ACHN (cell line): Measurements from ENCODE around the gene ABCC6.
"Not testable (repeated sequence)": the region's sequence is repeated elsewhere in the genome, so short reads cannot be mapped to it uniquely, and the experiment has no call there.

Source experiments
- DNase-seq: peaks from one replicate; pipeline ENCODE4 v3.0.0-alpha.2; 2015
- in situ Hi-C: cut with HindIII; loops from 2 replicates; pipeline ENCODE4 v1.10.0; 2017; ENCODE audit warnings: low sequenced_read_pairs, low pct_ligation_motif_present, low pct_unique_long_range_greater_than_20kb

ABCC6 gene

GRCh38 chr16:16150117-16150877 is 73.0 kb downstream of the ABCC6 start:
- in situ Hi-C loops, result no loop called here
- no peak for DNase-seq

DNA sequence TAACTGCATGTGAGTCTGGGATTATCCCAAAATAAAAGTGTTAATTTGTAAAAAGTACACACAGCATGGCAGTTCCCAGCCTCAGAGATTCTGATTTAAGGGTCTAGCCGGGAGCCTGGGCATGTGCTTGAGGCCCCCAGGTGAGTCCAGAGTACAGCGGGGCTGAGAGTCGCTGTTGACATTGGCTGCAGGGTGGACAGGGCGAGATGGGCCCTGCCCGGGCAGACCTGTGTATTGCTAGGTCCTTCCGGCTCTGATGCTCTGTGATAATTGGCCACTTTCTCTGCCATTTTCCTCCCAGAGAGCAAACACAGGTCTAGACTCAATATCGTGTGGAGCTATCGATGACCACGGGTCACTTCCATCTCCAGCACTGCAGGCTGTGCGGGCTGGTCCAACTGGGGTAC is 73.6 kb downstream of the ABCC6 start:
- in situ Hi-C loops, result no loop called here
- DNase-seq, result no peak

DNA sequence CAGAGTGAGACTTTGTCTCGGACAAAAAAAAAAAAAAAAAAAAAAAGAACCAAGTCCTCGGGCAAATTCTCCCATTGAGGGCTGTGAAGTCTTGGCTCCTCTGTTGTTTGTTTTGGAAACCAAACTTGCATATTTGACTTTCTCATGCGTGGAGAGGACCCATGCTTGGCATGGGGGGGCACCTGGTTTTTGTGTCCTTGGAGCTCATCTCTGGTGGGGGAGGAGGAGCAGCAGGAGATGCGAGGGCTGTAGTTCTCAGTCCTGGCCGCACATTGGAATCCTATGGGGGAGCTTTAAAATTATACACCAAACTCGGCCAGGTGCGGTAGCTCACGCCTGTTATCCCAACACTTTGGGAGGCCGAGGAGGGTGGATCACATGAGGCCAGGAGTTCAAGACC is 74.5 kb downstream of the ABCC6 start:
- peak; percentile 66 for DNase-seq
- in situ Hi-C loops, result no loop called here

DNA sequence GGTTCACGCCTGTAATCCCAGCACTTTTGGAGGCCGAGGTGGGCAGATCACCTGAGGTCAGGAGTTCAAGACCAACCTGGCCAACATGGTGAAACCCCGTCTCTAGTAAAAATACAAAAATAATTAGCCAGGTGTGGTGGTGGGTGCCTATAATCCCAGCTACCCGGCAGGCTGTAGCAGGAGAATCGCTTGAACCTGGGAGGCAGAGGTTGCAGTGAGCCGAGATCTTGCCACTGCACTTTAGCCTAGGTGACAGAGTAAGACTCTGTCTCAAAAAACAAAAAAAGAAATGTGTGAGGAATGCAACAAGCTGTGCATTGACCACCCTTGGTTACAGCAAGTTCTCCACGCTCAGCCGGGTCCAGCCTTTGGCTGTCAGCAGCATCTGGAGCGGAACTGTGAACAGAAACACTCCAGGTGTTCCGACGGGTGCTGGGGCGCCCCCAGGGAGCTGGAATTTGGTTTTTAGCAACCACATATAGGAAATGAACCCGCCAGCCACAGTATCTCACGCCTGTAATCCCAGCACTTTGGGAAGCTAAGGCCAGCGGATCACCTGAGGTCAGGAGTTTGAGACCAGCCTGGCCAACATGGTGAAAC is 75.2 kb downstream of the ABCC6 start:
- in situ Hi-C loops, result not testable (repeated sequence)
- DNase-seq, result peak; percentile 41

DNA sequence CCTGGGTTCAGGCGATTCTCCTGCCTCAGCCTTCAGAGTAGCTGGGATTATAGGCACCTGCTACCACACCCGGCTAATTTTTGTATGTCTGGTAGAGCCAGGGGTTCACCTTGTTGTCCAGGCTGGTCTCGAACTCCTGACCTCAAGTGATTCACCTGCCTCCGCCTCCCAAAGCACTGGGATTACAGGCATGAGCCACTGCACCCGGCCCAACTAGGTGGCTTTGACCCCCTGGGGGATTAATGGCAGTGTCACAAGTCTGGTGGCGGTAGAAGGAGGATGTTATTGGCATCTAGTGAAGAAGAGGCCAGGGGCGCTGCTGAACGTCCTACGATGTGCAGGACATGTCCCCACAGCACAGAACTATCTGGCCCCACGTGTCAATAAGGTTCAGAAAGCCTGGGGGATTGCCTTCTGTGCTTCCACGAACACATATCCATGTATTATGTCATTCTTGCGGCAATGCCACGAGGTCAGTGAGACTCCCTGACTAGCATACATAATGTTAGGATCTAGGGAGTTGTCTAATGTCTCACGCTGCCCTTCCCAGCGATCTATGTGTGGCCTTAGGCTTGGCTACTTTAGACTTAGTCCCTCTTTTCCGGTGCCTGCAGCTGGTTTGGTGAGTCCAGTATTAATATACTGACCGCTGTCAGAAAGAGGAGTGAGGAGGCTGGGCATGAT is 75.8 kb downstream of the ABCC6 start:
- no peak for DNase-seq
- in situ Hi-C loops, result no loop called here

DNA sequence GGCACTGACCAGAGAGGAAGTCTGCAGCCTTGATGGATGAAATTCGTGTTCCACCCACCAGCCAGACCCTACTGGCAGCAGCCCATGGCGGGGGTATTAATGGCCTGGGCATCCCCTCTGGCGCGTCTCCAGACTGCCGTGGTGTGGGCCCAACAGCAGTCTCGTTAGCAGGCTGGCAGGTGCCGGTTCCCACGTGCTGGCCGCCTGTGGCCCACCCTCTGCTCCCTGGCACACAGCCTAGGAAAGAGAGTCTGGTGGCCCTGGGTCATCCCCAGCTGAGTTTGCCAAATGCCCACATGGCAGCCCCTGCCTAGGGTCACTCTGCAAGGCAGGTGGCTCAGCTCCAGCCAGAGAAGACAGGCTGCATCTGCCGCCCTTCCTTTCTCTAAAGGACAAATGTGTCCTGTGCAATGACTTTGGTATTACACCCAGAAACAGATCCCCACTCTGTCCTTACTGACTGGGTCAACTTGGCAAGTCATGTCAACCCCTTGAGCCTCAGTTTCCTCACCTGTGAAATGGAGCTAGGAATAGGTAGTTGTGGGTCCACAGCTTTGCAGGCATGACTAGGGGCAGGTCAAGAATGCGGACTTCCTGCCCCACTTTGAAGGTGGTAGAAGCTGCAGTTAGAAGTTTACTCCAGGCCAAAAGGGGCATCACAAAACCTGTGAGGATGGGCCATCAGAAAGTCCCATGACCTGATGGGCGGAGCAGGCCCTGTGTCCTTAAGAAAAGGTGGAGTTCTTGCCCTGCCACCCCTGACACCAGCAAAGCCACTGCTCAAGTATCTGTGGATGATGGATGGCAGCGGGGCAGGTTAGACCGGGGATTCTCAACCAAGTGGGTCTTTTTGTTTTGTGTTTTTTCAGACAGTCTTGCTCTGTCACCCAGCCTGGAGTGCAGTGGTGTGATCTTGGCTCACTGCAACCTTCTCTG is 76.6 kb downstream of the ABCC6 start:
- in situ Hi-C loops, result no loop called here
- no peak for DNase-seq

GRCh38 chr16:16145286-16145685 is 78.0 kb downstream of the ABCC6 start:
- in situ Hi-C loops, result no loop called here
- DNase-seq, result no peak

DNA sequence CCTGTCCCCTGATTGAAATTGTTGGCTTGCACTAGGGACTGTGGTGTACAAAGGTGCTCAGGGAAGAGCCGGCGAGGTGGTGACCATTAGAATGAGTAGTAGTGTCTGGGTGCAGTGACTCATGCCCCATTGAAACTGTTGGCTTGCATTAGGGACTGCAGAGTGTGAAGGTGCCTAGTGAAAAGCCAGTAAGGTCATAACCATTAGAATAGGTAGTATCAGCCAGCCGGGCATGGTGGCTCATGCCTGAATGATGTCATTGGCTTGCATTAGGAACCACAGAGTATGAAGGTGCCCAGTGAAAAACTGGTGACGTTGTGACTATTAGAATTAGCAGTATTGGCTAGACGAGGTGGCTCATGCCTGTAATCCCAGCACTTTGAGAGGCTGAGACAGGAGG is 78.9 kb downstream of the ABCC6 start:
- in situ Hi-C loops, result no loop called here
- DNase-seq, result peak; percentile 69

GRCh38 chr16:16143931-16144330 is 79.4 kb downstream of the ABCC6 start:
- in situ Hi-C loops, result no loop called here
- DNase-seq, result peak; percentile 40

DNA sequence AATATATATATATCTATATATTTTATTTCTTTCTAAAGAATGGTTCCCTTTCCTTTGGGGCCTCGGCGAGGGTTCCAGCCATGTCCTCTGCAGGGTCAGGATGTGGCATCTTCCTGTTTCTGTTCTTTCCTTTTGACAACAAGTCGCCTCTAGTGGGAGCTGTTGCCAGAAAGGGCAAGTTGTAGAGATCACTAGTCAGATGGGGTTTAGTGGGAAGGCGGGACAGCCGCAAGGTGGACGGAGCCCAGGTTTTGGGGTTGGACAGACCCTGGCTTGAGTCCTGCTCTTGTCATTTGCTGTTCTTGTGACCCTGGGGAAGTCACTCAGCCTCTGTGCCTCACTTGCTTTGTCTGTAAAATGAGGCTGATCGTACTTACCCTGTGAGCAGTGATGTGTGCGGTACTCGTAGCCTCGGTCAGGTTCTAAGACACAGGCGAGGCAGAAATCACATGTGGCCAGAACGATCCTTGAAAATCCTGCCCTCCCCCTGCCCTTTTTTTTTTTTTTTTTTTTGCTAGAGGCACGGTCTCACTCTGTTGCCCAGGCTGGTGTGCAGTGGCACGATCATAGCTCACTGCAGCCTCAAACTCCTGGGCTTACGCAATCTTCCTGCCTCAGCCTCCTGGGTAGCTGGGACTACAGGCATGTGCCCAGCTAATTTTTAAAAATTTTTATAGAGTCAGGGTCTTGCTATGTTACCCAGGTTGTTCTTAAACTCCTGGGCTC is 80.1 kb downstream of the ABCC6 start:
- in situ Hi-C loops, result no loop called here
- DNase-seq, result peak; percentile 69

GRCh38 chr16:16141784-16142396 is 81.4 kb downstream of the ABCC6 start:
- no peak for DNase-seq
- in situ Hi-C loops, result no loop called here

DNA sequence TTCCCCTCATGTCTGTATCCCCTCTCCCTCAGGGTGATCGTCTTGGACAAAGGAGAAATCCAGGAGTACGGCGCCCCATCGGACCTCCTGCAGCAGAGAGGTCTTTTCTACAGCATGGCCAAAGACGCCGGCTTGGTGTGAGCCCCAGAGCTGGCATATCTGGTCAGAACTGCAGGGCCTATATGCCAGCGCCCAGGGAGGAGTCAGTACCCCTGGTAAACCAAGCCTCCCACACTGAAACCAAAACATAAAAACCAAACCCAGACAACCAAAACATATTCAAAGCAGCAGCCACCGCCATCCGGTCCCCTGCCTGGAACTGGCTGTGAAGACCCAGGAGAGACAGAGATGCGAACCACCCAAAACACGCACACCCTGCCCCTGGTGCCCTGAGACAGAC is 82.2 kb downstream of the ABCC6 start:
- no peak for DNase-seq
- in situ Hi-C loops, result no loop called here

DNA sequence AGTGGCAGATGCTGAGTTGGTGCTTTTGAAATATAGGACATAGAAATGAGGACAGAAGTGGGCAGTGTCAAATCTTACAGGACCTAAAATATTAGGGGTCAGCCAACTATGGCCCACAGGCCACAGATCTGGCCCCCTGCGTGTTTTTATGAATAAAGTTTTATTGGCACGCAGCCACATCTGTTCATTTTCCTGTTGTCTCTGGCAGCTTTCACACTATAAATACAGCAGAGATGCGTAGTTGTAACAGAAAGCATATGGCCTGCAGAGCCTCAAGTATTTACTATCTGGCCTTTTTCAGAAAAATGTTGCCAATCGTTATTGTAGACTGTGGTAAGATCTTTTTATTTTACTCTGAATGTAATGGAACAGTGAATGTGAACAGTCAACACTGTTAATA is 82.8 kb downstream of the ABCC6 start:
- in situ Hi-C loops, result no loop called here
- DNase-seq, result no peak

DNA sequence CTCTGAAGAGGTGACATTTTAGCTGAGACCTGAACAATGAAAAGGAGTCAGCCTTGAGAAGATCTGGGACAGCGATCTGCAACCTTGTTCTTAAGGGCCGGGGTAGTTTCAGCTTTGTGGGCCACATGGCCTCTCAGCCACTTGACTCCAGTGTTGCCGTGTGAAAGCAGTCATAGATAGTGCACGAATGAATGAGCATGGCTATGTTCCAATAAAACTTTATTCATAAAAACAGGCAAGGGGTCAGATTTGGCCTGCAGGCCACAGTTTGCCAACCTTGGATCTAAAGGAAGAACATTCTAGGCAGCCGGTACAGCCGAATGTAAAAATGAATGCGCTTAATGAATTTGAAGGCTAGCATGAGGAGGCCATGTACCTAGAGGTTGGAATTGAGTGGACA is 83.5 kb downstream of the ABCC6 start:
- in situ Hi-C loops, result no loop called here
- DNase-seq, result no peak

DNA sequence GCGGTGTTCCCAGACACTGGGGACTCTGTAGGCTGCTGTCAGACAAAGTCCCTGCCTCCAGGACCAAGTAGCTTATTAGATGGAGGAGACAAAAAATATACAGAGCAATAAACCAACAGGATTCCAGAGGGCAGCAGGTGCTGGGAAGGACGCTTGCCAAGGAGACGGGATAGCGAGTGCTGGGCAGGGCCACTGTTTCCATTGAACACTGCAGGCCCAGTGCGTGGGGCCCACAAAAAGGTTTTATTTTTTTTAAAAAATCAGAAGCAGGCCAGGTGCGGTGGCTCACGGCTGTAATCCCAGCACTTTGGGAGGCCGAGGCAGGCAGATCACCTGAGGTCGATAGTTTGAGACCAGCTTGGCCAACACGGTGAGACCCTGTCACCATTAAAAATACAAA is 84.2 kb downstream of the ABCC6 start:
- DNase-seq, result no peak
- in situ Hi-C loops, result no loop called here

GRCh38 chr16:16138034-16138635 is 85.2 kb downstream of the ABCC6 start:
- DNase-seq, result no peak
- in situ Hi-C loops, result no loop called here

DNA sequence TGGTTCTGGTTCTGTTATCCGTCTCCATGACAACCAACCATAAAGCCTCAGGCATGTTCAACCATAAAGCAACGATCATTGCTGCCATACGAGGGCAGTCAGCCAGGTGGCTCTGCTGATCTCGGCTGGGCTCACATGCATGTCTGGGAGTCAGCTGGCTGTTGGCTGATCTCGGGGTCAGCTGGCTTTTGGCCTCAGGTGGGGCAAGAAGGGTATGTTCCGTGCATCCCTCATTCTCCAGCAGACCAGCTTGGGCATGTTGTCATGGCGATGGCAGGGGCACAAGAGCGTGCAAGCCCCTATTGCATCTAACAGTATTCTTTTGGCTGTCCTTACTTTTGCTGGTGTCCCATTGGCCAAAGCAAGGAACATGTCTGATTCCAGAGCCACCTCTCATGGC is 86.2 kb downstream of the ABCC6 start:
- in situ Hi-C loops, result no loop called here
- no peak for DNase-seq

DNA sequence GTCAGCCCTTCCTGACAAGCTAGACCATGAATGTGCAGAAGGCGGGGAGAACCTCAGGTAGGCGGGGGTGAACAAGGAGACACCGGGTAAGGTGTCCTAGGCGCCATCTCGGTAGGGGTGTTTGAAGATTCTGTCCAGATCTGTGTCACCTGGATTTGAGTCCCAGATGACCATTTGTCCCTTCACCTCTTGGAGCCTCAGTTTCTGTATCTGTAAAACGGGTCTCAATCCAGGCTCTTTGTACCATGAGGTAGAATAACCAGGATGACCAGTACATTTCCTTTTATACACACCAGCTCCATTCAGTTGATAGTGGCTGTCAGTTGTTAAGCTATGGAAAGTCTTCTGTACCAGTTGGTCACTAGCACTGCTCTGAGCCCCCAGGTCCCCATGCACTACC is 86.7 kb downstream of the ABCC6 start:
- in situ Hi-C loops, result no loop called here
- no peak for DNase-seq
